HG03558 (cell line): Measurements from ENCODE around the gene DNPH1.

ENCODE experiments used
- ATAC-seq: cut with Tn5 transposase; IDR thresholded peaks from one replicate; pipeline ENCODE4 v1.9.1; 2021; ENCODE audit warnings: moderate number of reproducible peaks; ENCODE audit not compliant: unreplicated experiment; ENCODE audit errors: extremely low read depth

Gene DNPH1

GRCh38 chr6:43247114-43247999 lies 18.1 kb upstream of the DNPH1 start:
- ATAC-seq, result peak; percentile 61

GRCh38 chr6:43246301-43247113 lies 17.2 kb upstream of the DNPH1 start:
- ATAC-seq, result no peak

- no peak for ATAC-seq
Measured at GRCh38 chr6:43243664-43244321, 14.5 kb upstream of the DNPH1 start.

- ATAC-seq, result no peak
Measured at GRCh38 chr6:43242908-43243663, 13.8 kb upstream of the DNPH1 start, which contains the start of gene TTBK1. TSS of gene TTBK1 (plus strand) at chr6:43243481. CDS start at chr6:43246661, 3,180 bp downstream.

GRCh38 chr6:43241446-43241845 lies 12.2 kb upstream of the DNPH1 start:
- ATAC-seq, result no peak

GRCh38 chr6:43240950-43241349 lies 11.7 kb upstream of the DNPH1 start:
- no peak for ATAC-seq

- ATAC-seq, result no peak
Measured at GRCh38 chr6:43239054-43239453, 9.8 kb upstream of the DNPH1 start.

GRCh38 chr6:43235841-43236240 lies 6.6 kb upstream of the DNPH1 start:
- no peak for ATAC-seq

GRCh38 chr6:43231735-43232450 lies 2.6 kb upstream of the DNPH1 start:
- ATAC-seq, result no peak

GRCh38 chr6:43231053-43231452 lies 1.8 kb upstream of the DNPH1 start:
- ATAC-seq, result no peak

GRCh38 chr6:43229803-43230620 lies 731 bp upstream of the DNPH1 start:
- no peak for ATAC-seq

GRCh38 chr6:43226192-43226851 lies 3.0 kb downstream of the DNPH1 start:
- ATAC-seq, result no peak

GRCh38 chr6:43223175-43223574 lies 6.1 kb downstream of the DNPH1 start:
- ATAC-seq, result no peak

- ATAC-seq, result no peak
Measured at GRCh38 chr6:43222418-43223059, 6.7 kb downstream of the DNPH1 start.

GRCh38 chr6:43221046-43221972 lies 8.0 kb downstream of the DNPH1 start:
- ATAC-seq, result no peak

- no peak for ATAC-seq
Measured at GRCh38 chr6:43220439-43220951, 8.8 kb downstream of the DNPH1 start.
